Measurements from ENCODE around the gene FLRT1.

The FLRT1 gene

DNA sequence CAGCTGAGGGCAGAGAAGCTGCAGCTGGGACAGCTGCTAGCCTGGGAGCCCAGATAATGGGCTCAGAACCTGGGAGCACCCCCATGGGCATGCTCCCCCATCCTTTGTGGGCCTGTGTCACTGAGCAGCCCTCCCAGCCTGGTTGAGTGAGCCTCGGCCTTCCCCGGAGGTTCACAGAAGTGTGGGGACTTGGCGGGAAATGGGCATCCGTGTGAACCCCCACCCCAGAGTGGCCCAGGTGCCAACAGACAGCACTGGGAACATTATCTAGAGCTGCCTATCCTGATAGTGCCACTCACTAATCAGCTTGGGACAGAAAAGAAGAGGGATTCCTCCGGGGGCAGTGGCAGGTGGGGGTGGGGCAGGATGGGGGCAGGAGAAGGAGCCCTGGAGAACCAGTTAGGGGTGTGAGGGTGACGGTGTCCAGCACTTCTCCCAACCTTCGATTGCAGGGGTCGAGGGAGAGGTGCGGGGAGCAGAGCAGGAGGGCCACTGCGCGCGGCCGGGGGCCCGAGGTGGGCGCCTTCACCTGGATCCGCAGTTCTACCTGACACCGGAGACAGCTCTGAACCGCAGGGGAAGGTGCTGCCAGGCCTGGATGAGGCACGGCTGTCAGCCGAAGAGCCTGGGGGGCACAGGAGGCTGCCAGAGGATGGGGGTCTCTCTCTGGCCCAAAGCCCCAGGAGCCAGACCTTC, 33.1 kb downstream of the FLRT1 start:
- H3K9me3 ChIP-seq (ENCODE audit: insufficient read depth, low read depth, low read length): no peaks in the 10 kb centered on the region
- no peak overlapping the region for H2BK120ac ChIP-seq (ENCODE audit: insufficient read depth, low read length, poor library complexity)
- no peak overlapping the region for H2BK5ac ChIP-seq (ENCODE audit: low read depth, low read length, poor library complexity)
- H3K4ac ChIP-seq (ENCODE audit: low read depth, low read length): no peak overlapping the region
- H3K14ac ChIP-seq (ENCODE audit: low read length): no peak overlapping the region
- H3K27ac ChIP-seq (ENCODE audit: low read depth, low read length): no peak overlapping the region
- WGBS (ENCODE audit: extremely low coverage, insufficient coverage, insufficient read length): no CpG with 5 or more reads among the region's 20 CpGs
- H3K4me3 ChIP-seq (ENCODE audit: low read depth, low read length): no peak overlapping the region
- H3K4me1 ChIP-seq (ENCODE audit: control insufficient read depth in 1 of 2, insufficient read depth in 2 of 2, low read length in 2 of 2): no peaks in the 10 kb centered on the region
- H4K91ac ChIP-seq (ENCODE audit: low read depth, low read length): no peak overlapping the region
- H4K12ac ChIP-seq (ENCODE audit: low read depth, low read length): no peak overlapping the region
- no peaks in the 10 kb centered on the region for H3K27me3 ChIP-seq (ENCODE audit: insufficient read depth, low read length)
- H3K79me1 ChIP-seq (ENCODE audit: low read length): no peaks in the 10 kb centered on the region
- H4K8ac ChIP-seq (ENCODE audit: low read depth, low read length): no peak overlapping the region
- H2AK5ac ChIP-seq (ENCODE audit: low read length): no peak overlapping the region
- H3K9ac ChIP-seq (ENCODE audit: low read length): no peak overlapping the region
- no peak overlapping the region for H2AFZ ChIP-seq (ENCODE audit: insufficient read depth, low read length, poor library complexity)
- no peak overlapping the region for H3K18ac ChIP-seq (ENCODE audit: low read length)
- H3K36me3 ChIP-seq (ENCODE audit: control insufficient read depth in 1 of 2, insufficient read depth in 2 of 2, low read length in 2 of 2): no peaks in the 10 kb centered on the region
- no peak overlapping the region for H3K23ac ChIP-seq (ENCODE audit: low read length)
- no peak overlapping the region for H2BK12ac ChIP-seq (ENCODE audit: low read length)
- H3K79me2 ChIP-seq (ENCODE audit: control insufficient read depth, insufficient read depth, low read length, poor library complexity): no peaks in the 10 kb centered on the region
- no peak for DNase-seq
- no peak overlapping the region for H3K4me2 ChIP-seq (ENCODE audit: low read length)

- H3K27me3 ChIP-seq (ENCODE audit: insufficient read depth, low read length): no peaks in the 10 kb centered on the region
- no peak overlapping the region for H2BK120ac ChIP-seq (ENCODE audit: insufficient read depth, low read length, poor library complexity)
- no peak overlapping the region for H3K4me3 ChIP-seq (ENCODE audit: low read depth, low read length)
- no peak overlapping the region for H2AK5ac ChIP-seq (ENCODE audit: low read length)
- H2BK5ac ChIP-seq (ENCODE audit: low read depth, low read length, poor library complexity): no peak overlapping the region
- no peak overlapping the region for H4K12ac ChIP-seq (ENCODE audit: low read depth, low read length)
- H3K79me1 ChIP-seq (ENCODE audit: low read length): no peaks in the 10 kb centered on the region
- H3K14ac ChIP-seq (ENCODE audit: low read length): no peak overlapping the region
- H3K4me2 ChIP-seq (ENCODE audit: low read length): no peak overlapping the region
- no peaks in the 10 kb centered on the region for H3K9me3 ChIP-seq (ENCODE audit: insufficient read depth, low read depth, low read length)
- H3K4ac ChIP-seq (ENCODE audit: low read depth, low read length): no peak overlapping the region
- no peak overlapping the region for H3K27ac ChIP-seq (ENCODE audit: low read depth, low read length)
- DNase-seq: no peak
- H3K23ac ChIP-seq (ENCODE audit: low read length): no peak overlapping the region
- no peak overlapping the region for H2BK12ac ChIP-seq (ENCODE audit: low read length)
- H3K18ac ChIP-seq (ENCODE audit: low read length): no peak overlapping the region
- H3K79me2 ChIP-seq (ENCODE audit: control insufficient read depth, insufficient read depth, low read length, poor library complexity): no peaks in the 10 kb centered on the region
- H4K8ac ChIP-seq (ENCODE audit: low read depth, low read length): no peak overlapping the region
- no peak overlapping the region for H2AFZ ChIP-seq (ENCODE audit: insufficient read depth, low read length, poor library complexity)
- WGBS (ENCODE audit: extremely low coverage, insufficient coverage, insufficient read length): no CpG with 5 or more reads among the region's 23 CpGs
- no peak overlapping the region for H3K9ac ChIP-seq (ENCODE audit: low read length)
- peaks cover 5 to 6% of the 10 kb centered on the region in 2 experiments for H3K4me1 ChIP-seq (ENCODE audit: control insufficient read depth in 1 of 2, insufficient read depth in 2 of 2, low read length in 2 of 2)
- no peaks in the 10 kb centered on the region for H3K36me3 ChIP-seq (ENCODE audit: control insufficient read depth in 1 of 2, insufficient read depth in 2 of 2, low read length in 2 of 2)
- no peak overlapping the region for H4K91ac ChIP-seq (ENCODE audit: low read depth, low read length)
Observed at GRCh38 chr11:64069401-64070313, 33.9 kb downstream of the FLRT1 start.

GRCh38 chr11:64070314-64070681, 34.6 kb downstream of the FLRT1 start:
- Histone ChIP-seq H3K4me2 (ENCODE audit: low read length) (no peak overlapping the region), H3K79me1 (ENCODE audit: low read length) (no peaks in the 10 kb centered on the region), H3K27me3 (ENCODE audit: insufficient read depth, low read length) (no peaks in the 10 kb centered on the region), H4K12ac (ENCODE audit: low read depth, low read length) (no peak overlapping the region), H4K91ac (ENCODE audit: low read depth, low read length) (no peak overlapping the region), H2BK5ac (ENCODE audit: low read depth, low read length, poor library complexity) (no peak overlapping the region), H2AFZ (ENCODE audit: insufficient read depth, low read length, poor library complexity) (no peak overlapping the region), H3K36me3 (ENCODE audit: control insufficient read depth in 1 of 2, insufficient read depth in 2 of 2, low read length in 2 of 2) (no peaks in the 10 kb centered on the region), H3K14ac (ENCODE audit: low read length) (no peak overlapping the region), H2BK12ac (ENCODE audit: low read length) (no peak overlapping the region), H3K4ac (ENCODE audit: low read depth, low read length) (no peak overlapping the region), H2AK5ac (ENCODE audit: low read length) (no peak overlapping the region), H3K79me2 (ENCODE audit: control insufficient read depth, insufficient read depth, low read length, poor library complexity) (no peaks in the 10 kb centered on the region), H3K23ac (ENCODE audit: low read length) (no peak overlapping the region), H3K18ac (ENCODE audit: low read length) (no peak overlapping the region), H3K27ac (ENCODE audit: low read depth, low read length) (no peak overlapping the region), H2BK120ac (ENCODE audit: insufficient read depth, low read length, poor library complexity) (no peak overlapping the region), H4K8ac (ENCODE audit: low read depth, low read length) (no peak overlapping the region), H3K4me3 (ENCODE audit: low read depth, low read length) (no peak overlapping the region), H3K9me3 (ENCODE audit: insufficient read depth, low read depth, low read length) (no peaks in the 10 kb centered on the region), H3K4me1 (ENCODE audit: control insufficient read depth in 1 of 2, insufficient read depth in 2 of 2, low read length in 2 of 2) (peaks cover 5 to 6% of the 10 kb centered on the region in 2 experiments), H3K9ac (ENCODE audit: low read length) (no peak overlapping the region)
- no peak for DNase-seq
- WGBS (ENCODE audit: extremely low coverage, insufficient coverage, insufficient read length): no CpG with 5 or more reads among the region's 12 CpGs

DNA sequence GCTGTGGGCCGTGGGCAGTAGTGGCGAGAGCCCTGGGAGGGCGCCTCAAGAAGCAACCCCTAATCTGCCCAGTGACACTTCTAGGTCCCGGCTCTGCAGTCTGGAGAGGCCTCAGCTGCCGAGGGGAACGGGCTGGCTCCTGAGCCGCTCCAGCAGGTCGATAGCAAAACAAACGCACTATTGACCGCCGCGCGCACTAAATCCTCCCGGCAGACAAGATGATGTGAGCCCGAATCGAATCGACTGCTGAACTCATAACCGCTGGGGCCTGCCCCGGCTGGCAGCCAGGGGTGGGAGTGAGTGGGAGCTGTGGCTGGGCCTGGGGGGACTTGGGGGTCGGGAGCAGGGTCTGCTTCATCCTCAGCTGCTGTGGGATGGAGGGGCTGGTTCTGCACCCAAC, 36.1 kb downstream of the FLRT1 start:
- H3K27me3 ChIP-seq (ENCODE audit: insufficient read depth, low read length): no peaks in the 10 kb centered on the region
- H3K79me1 ChIP-seq (ENCODE audit: low read length): no peaks in the 10 kb centered on the region
- H4K8ac ChIP-seq (ENCODE audit: low read depth, low read length): no peak overlapping the region
- no peak for DNase-seq
- H3K4me3 ChIP-seq (ENCODE audit: low read depth, low read length): no peak overlapping the region
- no peaks in the 10 kb centered on the region for H3K36me3 ChIP-seq (ENCODE audit: control insufficient read depth in 1 of 2, insufficient read depth in 2 of 2, low read length in 2 of 2)
- H3K4me2 ChIP-seq (ENCODE audit: low read length): no peak overlapping the region
- no peaks in the 10 kb centered on the region for H3K9me3 ChIP-seq (ENCODE audit: insufficient read depth, low read depth, low read length)
- no peak overlapping the region for H2AK5ac ChIP-seq (ENCODE audit: low read length)
- no CpG with 5 or more reads among the region's 20 CpGs for WGBS (ENCODE audit: extremely low coverage, insufficient coverage, insufficient read length)
- H4K12ac ChIP-seq (ENCODE audit: low read depth, low read length): no peak overlapping the region
- no peak overlapping the region for H3K9ac ChIP-seq (ENCODE audit: low read length)
- H3K18ac ChIP-seq (ENCODE audit: low read length): no peak overlapping the region
- no peak overlapping the region for H3K14ac ChIP-seq (ENCODE audit: low read length)
- H3K23ac ChIP-seq (ENCODE audit: low read length): no peak overlapping the region
- H3K27ac ChIP-seq (ENCODE audit: low read depth, low read length): no peak overlapping the region
- no peaks in the 10 kb centered on the region for H3K79me2 ChIP-seq (ENCODE audit: control insufficient read depth, insufficient read depth, low read length, poor library complexity)
- no peak overlapping the region for H4K91ac ChIP-seq (ENCODE audit: low read depth, low read length)
- H2AFZ ChIP-seq (ENCODE audit: insufficient read depth, low read length, poor library complexity): no peak overlapping the region
- H3K4me1 ChIP-seq (ENCODE audit: control insufficient read depth in 1 of 2, insufficient read depth in 2 of 2, low read length in 2 of 2): peaks cover 5 to 6% of the 10 kb centered on the region in 2 experiments
- no peak overlapping the region for H2BK12ac ChIP-seq (ENCODE audit: low read length)
- no peak overlapping the region for H2BK120ac ChIP-seq (ENCODE audit: insufficient read depth, low read length, poor library complexity)
- no peak overlapping the region for H2BK5ac ChIP-seq (ENCODE audit: low read depth, low read length, poor library complexity)
- no peak overlapping the region for H3K4ac ChIP-seq (ENCODE audit: low read depth, low read length)
